ENCODE data around the gene STEAP2. TPM values are rescaled to one million over a fixed set of nuclear protein-coding genes. Genes with fewer than 3 reads are reported as not detected.

STEAP2 gene
- total RNA-seq (10 to 100 TPM in 2 of 6 donors, 1 to 10 TPM in 4; 5.1 to 10.7 (median 8.0) TPM), polyA plus RNA-seq (1 to 10 TPM; 2.3 to 6.6 TPM)

GRCh38 chr7:90211391-90212148 lies at the start of gene STEAP2:
Gene STEAP2, plus strand, starts transcription at chr7:90211740. Its CDS starts 13,343 bp downstream, at chr7:90225083.
- Histone ChIP-seq H3K27me3 (no peaks in the 10 kb centered on the region), H3K36me3 (no peaks in the 10 kb centered on the region), H3K27ac (peak within 1 kb of the TSS; percentile 67 to 91 (median 81)), H3K4me3 (peak within 1 kb of the TSS; percentile 55 to 87 (median 76)), H3K9me3 (no peaks in the 10 kb centered on the region), H3K4me1 (peaks cover 0 to 8% (median 5%) of the 10 kb centered on the region in 3 donors)
- peak; percentile 31 to 68 (median 53) for TF ChIP-seq CTCF (IDR thresholded peaks at IDR 0.05)
- FAIRE-seq (no peak), ATAC-seq (peak; percentile 96 to 98 (median 98)), DNase-seq (peak; percentile 93 to 96 (median 94))
- 1% methylated on average over 72 to 73 of the region's 73 CpGs for WGBS, 2 donors
- intact Hi-C loops (cut with DNase I) = no loop called here

DNA sequence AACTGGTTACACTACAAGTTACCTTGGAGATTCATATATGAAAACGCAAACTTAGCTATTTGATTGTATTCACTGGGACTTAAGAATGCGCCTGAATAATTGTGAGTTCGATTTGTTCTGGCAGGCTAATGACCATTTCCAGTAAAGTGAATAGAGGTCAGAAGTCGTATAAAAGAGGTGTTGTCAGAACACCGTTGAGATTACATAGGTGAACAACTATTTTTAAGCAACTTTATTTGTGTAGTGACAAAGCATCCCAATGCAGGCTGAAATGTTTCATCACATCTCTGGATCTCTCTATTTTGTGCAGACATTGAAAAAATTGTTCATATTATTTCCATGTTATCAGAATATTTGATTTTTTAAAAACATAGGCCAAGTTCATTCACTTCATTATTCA lies 48.0 kb upstream of the STEAP2 start:
- no peak for ATAC-seq
- H3K27ac ChIP-seq = no peak overlapping the region
- H3K4me3 ChIP-seq = no peak overlapping the region
- TF ChIP-seq CTCF (IDR thresholded peaks at IDR 0.05) = no peak
- DNase-seq = no peak
- H3K4me1 ChIP-seq = no peaks in the 10 kb centered on the region
- no peaks in the 10 kb centered on the region for H3K27me3 ChIP-seq
- no peaks in the 10 kb centered on the region for H3K36me3 ChIP-seq
- 87 to 93% methylated on average over 5 of the region's 5 CpGs for WGBS, 2 donors
- intact Hi-C loops (cut with DNase I) = loop anchor here in 1 of 3 donors (10.0 kb wide), 1 partner anchor 81 kb away; the partner anchor contains the start of gene CFAP69
- H3K9me3 ChIP-seq = no peaks in the 10 kb centered on the region
- FAIRE-seq = no peak

DNA sequence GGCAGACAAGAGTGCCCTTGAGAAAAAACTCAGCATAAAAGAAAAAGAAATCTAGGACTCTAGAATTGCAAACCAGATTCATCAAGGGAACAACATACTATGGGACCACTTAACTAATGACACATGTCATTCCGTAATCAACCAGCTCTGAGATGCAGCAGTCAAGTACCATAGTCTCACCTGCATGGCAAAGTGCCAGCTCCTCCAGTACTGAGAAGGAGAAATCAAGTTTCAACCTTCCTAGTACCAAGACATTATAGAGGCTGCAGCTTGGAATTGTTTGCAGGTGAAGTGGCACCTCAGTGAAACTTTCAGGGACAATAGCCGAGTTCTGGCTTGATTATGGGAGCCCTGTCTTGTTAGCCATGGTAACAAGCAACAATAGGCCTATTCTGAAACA lies 45.8 kb upstream of the STEAP2 start:
- Histone ChIP-seq H3K4me3 (no peak overlapping the region), H3K36me3 (no peaks in the 10 kb centered on the region), H3K27me3 (no peaks in the 10 kb centered on the region), H3K27ac (no peak overlapping the region), H3K9me3 (no peaks in the 10 kb centered on the region), H3K4me1 (no peaks in the 10 kb centered on the region)
- no peak for DNase-seq
- 76 to 78% methylated on average over 2 of the region's 2 CpGs for WGBS, 2 donors
- intact Hi-C loops (cut with DNase I) = loop anchor here in 1 of 3 donors (10.0 kb wide), 1 partner anchor 79 kb away; the partner anchor contains the start of gene CFAP69
- ATAC-seq = no peak
- no peak for FAIRE-seq
- no peak for TF ChIP-seq CTCF (IDR thresholded peaks at IDR 0.05)

- WGBS, 2 donors = 63 to 86% methylated on average over 3 of the region's 3 CpGs
- H3K27ac ChIP-seq = no peak overlapping the region
- no peaks in the 10 kb centered on the region for H3K4me1 ChIP-seq
- H3K27me3 ChIP-seq = no peaks in the 10 kb centered on the region
- no peaks in the 10 kb centered on the region for H3K36me3 ChIP-seq
- no peaks in the 10 kb centered on the region for H3K9me3 ChIP-seq
- TF ChIP-seq CTCF (IDR thresholded peaks at IDR 0.05) = no peak
- ATAC-seq = no peak
- H3K4me3 ChIP-seq = no peak overlapping the region
- intact Hi-C loops (cut with DNase I) = loop anchor here in 1 of 3 donors (10.0 kb wide), 1 partner anchor 79 kb away; the partner anchor contains the start of gene CFAP69
- FAIRE-seq = no peak
- no peak for DNase-seq
These were observed 45.4 kb upstream of the STEAP2 start for GRCh38 chr7:90166153-90166552.

- ATAC-seq = no peak
- intact Hi-C loops (cut with DNase I) = loop anchor here in 1 of 3 donors (10.0 kb wide), 1 partner anchor 77 kb away; the partner anchor contains the start of gene CFAP69
- no peak for FAIRE-seq
- H3K9me3 ChIP-seq = no peaks in the 10 kb centered on the region
- H3K36me3 ChIP-seq = no peaks in the 10 kb centered on the region
- no peak overlapping the region for H3K4me3 ChIP-seq
- no peaks in the 10 kb centered on the region for H3K4me1 ChIP-seq
- WGBS, 2 donors = 76 to 77% methylated on average over 4 of the region's 4 CpGs
- no peak for DNase-seq
- H3K27me3 ChIP-seq = no peaks in the 10 kb centered on the region
- H3K27ac ChIP-seq = no peak overlapping the region
- no peak for TF ChIP-seq CTCF (IDR thresholded peaks at IDR 0.05)
These were observed 44.2 kb upstream of the STEAP2 start for GRCh38 chr7:90167361-90167760.

Data from pancreas (tissue), 10 donors.